Measurements from ENCODE around the gene LRBA.

LRBA gene

GRCh38 chr4:150461957-150462356 is 553.1 kb downstream of the LRBA start:
- DNase-seq, result no peak

GRCh38 chr4:150457802-150458201 is 557.3 kb downstream of the LRBA start:
- no peak for DNase-seq

- no peak for DNase-seq
Observed at GRCh38 chr4:150451883-150452282, 563.2 kb downstream of the LRBA start.

GRCh38 chr4:150447356-150447755 is 567.7 kb downstream of the LRBA start:
- no peak for DNase-seq

GRCh38 chr4:150439451-150439933 is 575.6 kb downstream of the LRBA start:
- DNase-seq, result no peak

- peak; percentile 24 for DNase-seq
Observed at GRCh38 chr4:150436598-150437370, 578.3 kb downstream of the LRBA start.

- no peak for DNase-seq
Observed at GRCh38 chr4:150431221-150431620, 583.9 kb downstream of the LRBA start.

- no peak for DNase-seq
Observed at GRCh38 chr4:150425161-150425560, 589.9 kb downstream of the LRBA start.

- DNase-seq, result no peak
Observed at GRCh38 chr4:150423503-150423902, 591.6 kb downstream of the LRBA start.

- DNase-seq, result no peak
Observed at GRCh38 chr4:150423074-150423473, 592.0 kb downstream of the LRBA start.

- no peak for DNase-seq
Observed at GRCh38 chr4:150421612-150422011, 593.5 kb downstream of the LRBA start.

- no peak for DNase-seq
Observed at GRCh38 chr4:150419939-150420338, 595.1 kb downstream of the LRBA start.

GRCh38 chr4:150418757-150419410 is 596.2 kb downstream of the LRBA start:
- DNase-seq, result no peak

GRCh38 chr4:150415213-150415612 is 599.9 kb downstream of the LRBA start:
- no peak for DNase-seq

- no peak for DNase-seq
Observed at GRCh38 chr4:150411520-150411919, 603.6 kb downstream of the LRBA start.

GRCh38 chr4:150402871-150403272 is 612.2 kb downstream of the LRBA start:
- DNase-seq, result peak; percentile 52

- no peak for DNase-seq
Observed at GRCh38 chr4:150401083-150401687, 613.9 kb downstream of the LRBA start.

- DNase-seq, result peak; percentile 50
Observed at GRCh38 chr4:150395872-150396271, 619.2 kb downstream of the LRBA start.

- no peak for DNase-seq
Observed at GRCh38 chr4:150394046-150394445, 621.0 kb downstream of the LRBA start.

- DNase-seq, result no peak
Observed at GRCh38 chr4:150391052-150391451, 624.0 kb downstream of the LRBA start.

- no peak for DNase-seq
Observed at GRCh38 chr4:150390531-150390910, 624.6 kb downstream of the LRBA start.

- DNase-seq, result no peak
Observed at GRCh38 chr4:150389896-150390530, 625.1 kb downstream of the LRBA start.

- DNase-seq, result no peak
Observed at GRCh38 chr4:150387981-150388380, 627.1 kb downstream of the LRBA start.
